NT2/D1 (cell line): ENCODE data around the gene RAMAC.

Experiments used
- SUZ12 ChIP-seq: IDR thresholded peaks from 2 replicates; pipeline ENCODE4 v1.6.1; 2011; ENCODE audit not compliant: insufficient read length, insufficient read depth; ENCODE audit errors: extremely low read depth
- ZNF274 ChIP-seq: IDR thresholded peaks from 2 replicates; pipeline ENCODE4 v1.6.1; 2011; ENCODE audit warnings: mild to moderate bottlenecking, low read depth, low read length

- no peak for TF ChIP-seq SUZ12
- TF ChIP-seq ZNF274 = no peak
Measured at GRCh38 chr15:82943176-82943575, 42.8 kb upstream of the RAMAC start.
